Neural cell (in vitro differentiated cells): ENCODE data around the gene MTX2. TPM values are rescaled to one million over a fixed set of nuclear protein-coding genes. Genes with fewer than 3 reads are reported as not detected.

Experiments used
- H2AFZ ChIP-seq: fragments of 200-600, 300-800 bp; sonication (generic), shearing (Covaris generic); 2 replicates; pipeline ENCODE4 v1.6.0; 2014; ENCODE audit warnings: low read depth, mild to moderate bottlenecking, antibody characterized with exemption, low read length, moderate library complexity
- H3F3A ChIP-seq: fragments of 200-600 bp; shearing (Covaris generic); 2 replicates; pipeline ENCODE4 v1.6.1; 2016; ENCODE audit warnings: mild to moderate bottlenecking, moderate library complexity, mixed read lengths, antibody characterized with exemption, low read length; ENCODE audit not compliant: insufficient read depth, poor library complexity, severe bottlenecking
- H3K27ac ChIP-seq: fragments of 200-600, 300-800 bp; sonication (generic), shearing (Covaris generic); 2 replicates; pipeline ENCODE4 v1.5.1; 2014; ENCODE audit warnings: mild to moderate bottlenecking, low read length, moderate library complexity
- H3K27me3 ChIP-seq: fragments of 300-800, 200-600 bp; sonication (generic), shearing (Covaris generic); 2 replicates; pipeline ENCODE4 v1.6.0; 2014; ENCODE audit warnings: mild to moderate bottlenecking, low read depth, low read length, moderate library complexity; ENCODE audit not compliant: insufficient read depth
- H3K36me3 ChIP-seq: fragments of 300-800, 200-600 bp; sonication (generic), shearing (Covaris generic); 2 replicates; pipeline ENCODE4 v1.5.1; 2014; ENCODE audit warnings: mild to moderate bottlenecking, antibody characterized with exemption, low read length, moderate library complexity; ENCODE audit not compliant: insufficient read depth
- H3K4me2 ChIP-seq: fragments of 300-800, 200-600 bp; sonication (generic), shearing (Covaris generic); 2 replicates; pipeline ENCODE4 v1.6.0; 2014; ENCODE audit warnings: mild to moderate bottlenecking, low read length
- H3K4me3 ChIP-seq: fragments of 300-800, 200-600 bp; sonication (generic), shearing (Covaris generic); 2 replicates; pipeline ENCODE4 v1.5.1; 2014; ENCODE audit warnings: mild to moderate bottlenecking, low read length, moderate library complexity
- H3K79me2 ChIP-seq: fragments of 200-600 bp; shearing (Covaris generic); replicated peaks from 2 replicates; pipeline ENCODE4 v1.6.0; 2014; ENCODE audit warnings: mild to moderate bottlenecking, low read length, moderate library complexity; ENCODE audit not compliant: insufficient read depth
- H3K9ac ChIP-seq: fragments of 300-800, 200-600 bp; sonication (generic), shearing (Covaris generic); 2 replicates; pipeline ENCODE4 v1.6.1; 2016; ENCODE audit warnings: mild to moderate bottlenecking, low read length, mixed read lengths
- H3K9me2 ChIP-seq: fragments of 200-600 bp; shearing (Covaris generic); 2 replicates; pipeline ENCODE4 v1.6.1; 2016; ENCODE audit warnings: mild to moderate bottlenecking, low read length, mixed read lengths; ENCODE audit not compliant: insufficient read depth
- H3K9me3 ChIP-seq: fragments of 200-600, 300-800 bp; sonication (generic), shearing (Covaris generic); 2 replicates; pipeline ENCODE4 v1.6.1; 2016; ENCODE audit warnings: mild to moderate bottlenecking, mixed run types, low read length, moderate library complexity, mixed read lengths
- H4K20me1 ChIP-seq: fragments of 200-600 bp; shearing (Covaris generic); 2 replicates; pipeline ENCODE4 v1.6.1; 2016; ENCODE audit warnings: mild to moderate bottlenecking, mixed run types; ENCODE audit not compliant: insufficient read depth
- CTCF ChIP-seq: fragments of 450-650 bp; IDR thresholded peaks from 2 replicates; pipeline ENCODE4 v1.5.1; 2014; ENCODE audit warnings: antibody characterized with exemption, mild to moderate bottlenecking, moderate library complexity; ENCODE audit not compliant: poor library complexity, severe bottlenecking
- EP300 ChIP-seq: fragments of 450-650 bp; conservative IDR thresholded peaks from 2 replicates; pipeline ENCODE4 v1.6.1; 2014; ENCODE audit warnings: antibody characterized with exemption, mild to moderate bottlenecking, moderate library complexity; ENCODE audit not compliant: poor library complexity, severe bottlenecking
- EZH2 ChIP-seq: fragments of 200-600, 300-800 bp; shearing (Covaris generic), sonication (generic); IDR thresholded peaks from 2 replicates; pipeline ENCODE4 v1.6.1; 2014; ENCODE audit warnings: antibody characterized with exemption, low read length, borderline replicate concordance, mild to moderate bottlenecking; ENCODE audit not compliant: insufficient read depth, poor library complexity, severe bottlenecking
- MXI1 ChIP-seq: fragments of 450-650 bp; conservative IDR thresholded peaks from 2 replicates; pipeline ENCODE4 v1.6.1; 2014; ENCODE audit warnings: antibody characterized with exemption, mild to moderate bottlenecking; ENCODE audit not compliant: poor library complexity, severe bottlenecking
- POLR2AphosphoS5 ChIP-seq: IDR thresholded peaks from 2 replicates; pipeline ENCODE4 v1.6.1; 2012
- RAD21 ChIP-seq: fragments of 450-650 bp; conservative IDR thresholded peaks from 2 replicates; pipeline ENCODE4 v1.6.1; 2014; ENCODE audit warnings: antibody characterized with exemption, mild to moderate bottlenecking, moderate library complexity
- REST ChIP-seq: IDR thresholded peaks from 2 replicates; pipeline ENCODE4 v1.6.1; 2012; ENCODE audit warnings: borderline replicate concordance
- TAF1 ChIP-seq: IDR thresholded peaks from 2 replicates; pipeline ENCODE4 v1.6.1; 2012; ENCODE audit warnings: low read depth
- polyA plus RNA-seq: library from polyadenylated mRNA; depleted of rRNA; stranded (reverse); fragments of >200 nt; gene quantifications from 2 replicates; pipeline ENCODE4 v1.2.3, GENCODE V29; 2014

The MTX2 gene
- polyA plus RNA-seq, 1 donor from 2014 or later: 128 TPM

GRCh38 chr2:176280867-176281658, 11.8 kb downstream of the MTX2 start:
- Histone ChIP-seq H3K9me3 (no peaks in the 10 kb centered on the region), H4K20me1 (no peaks in the 10 kb centered on the region), H2AFZ (no peak overlapping the region), H3K27me3 (no peaks in the 10 kb centered on the region), H3K79me2 (peaks cover 18% of the 10 kb centered on the region), H3K9me2 (no peaks in the 10 kb centered on the region), H3K36me3 (no peaks in the 10 kb centered on the region), H3F3A (no peaks in the 10 kb centered on the region), H3K4me3 (no peak overlapping the region), H3K4me2 (no peak overlapping the region), H3K27ac (no peak overlapping the region), H3K9ac (no peak overlapping the region)
- TF ChIP-seq RAD21: no peak
- no peak for TF ChIP-seq EP300
- TF ChIP-seq TAF1: no peak
- TF ChIP-seq CTCF: no peak
- TF ChIP-seq EZH2: no peak

GRCh38 chr2:176283291-176284068, 14.2 kb downstream of the MTX2 start:
- TF ChIP-seq POLR2AphosphoS5 (no peak), EZH2 (no peak), CTCF (no peak), REST (no peak), MXI1 (no peak), EP300 (no peak)
- Histone ChIP-seq H4K20me1 (no peaks in the 10 kb centered on the region), H3K9me3 (no peaks in the 10 kb centered on the region), H3K9me2 (no peaks in the 10 kb centered on the region), H2AFZ (no peak overlapping the region), H3F3A (no peaks in the 10 kb centered on the region), H3K27ac (no peak overlapping the region), H3K79me2 (peaks cover 27% of the 10 kb centered on the region), H3K9ac (no peak overlapping the region), H3K27me3 (no peaks in the 10 kb centered on the region), H3K4me3 (no peak overlapping the region), H3K36me3 (no peaks in the 10 kb centered on the region), H3K4me2 (no peak overlapping the region)
